GM12864 (cell line): Measurements from ENCODE around the gene ANO10.

Experiments
- DNase-seq: peaks from one replicate; pipeline ENCODE4 v3.0.0-alpha.2; 2011; ENCODE audit warnings: low read depth
- H3K4me3 ChIP-seq: 2 replicates; pipeline ENCODE4 v1.5.1; 2011; ENCODE audit warnings: mild to moderate bottlenecking, low read depth, low read length, control low read depth
- CTCF ChIP-seq: IDR thresholded peaks from 2 replicates; pipeline ENCODE4 v1.5.1; 2011; ENCODE audit warnings: low read depth, mild to moderate bottlenecking, moderate library complexity, low read length, control low read depth, inconsistent platforms; ENCODE audit errors: missing control alignments

Gene ANO10

DNA sequence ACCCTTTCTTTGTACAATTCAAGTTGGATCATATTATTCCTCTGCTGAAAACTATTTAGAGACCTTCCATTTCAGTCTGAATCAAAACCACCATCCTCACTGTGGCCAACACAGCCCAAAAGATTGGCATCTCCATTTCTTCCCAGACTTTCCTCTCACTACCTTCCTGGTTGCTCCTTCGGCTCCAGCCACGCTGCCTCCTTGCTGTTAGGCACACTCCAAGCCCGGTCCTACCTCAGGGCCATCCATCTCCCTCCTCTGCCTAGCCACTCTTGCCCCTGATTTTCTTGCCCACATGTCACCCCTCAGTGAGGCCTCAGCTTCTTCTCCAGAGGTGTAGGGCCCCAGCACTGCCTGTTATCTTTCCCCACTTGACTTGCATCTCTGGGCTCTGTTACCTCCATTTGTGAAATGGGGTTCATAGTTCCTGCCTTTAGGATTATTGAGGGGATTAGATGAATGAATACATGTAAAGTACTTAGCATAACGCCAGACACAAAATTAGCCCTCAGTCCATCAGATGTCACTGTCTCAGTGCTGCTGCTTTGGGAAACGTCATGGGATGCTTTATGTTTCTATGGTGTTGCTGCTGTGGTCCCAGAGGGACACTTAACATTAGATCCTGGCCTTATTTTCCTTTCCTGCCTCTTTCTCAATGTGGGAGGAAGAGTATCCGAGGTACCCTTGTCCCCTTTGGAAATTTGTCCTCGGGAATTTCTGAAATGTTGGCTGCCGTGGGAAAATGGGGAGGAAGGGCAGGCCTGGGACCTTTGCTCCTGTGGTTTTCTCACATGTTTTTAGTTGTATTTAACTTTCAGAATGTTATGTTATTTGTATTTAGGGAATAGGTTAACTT, 304.1 kb downstream of the ANO10 start:
- DNase-seq, result no peak
- no peak for TF ChIP-seq CTCF
- H3K4me3 ChIP-seq, result no peak overlapping the region

DNA sequence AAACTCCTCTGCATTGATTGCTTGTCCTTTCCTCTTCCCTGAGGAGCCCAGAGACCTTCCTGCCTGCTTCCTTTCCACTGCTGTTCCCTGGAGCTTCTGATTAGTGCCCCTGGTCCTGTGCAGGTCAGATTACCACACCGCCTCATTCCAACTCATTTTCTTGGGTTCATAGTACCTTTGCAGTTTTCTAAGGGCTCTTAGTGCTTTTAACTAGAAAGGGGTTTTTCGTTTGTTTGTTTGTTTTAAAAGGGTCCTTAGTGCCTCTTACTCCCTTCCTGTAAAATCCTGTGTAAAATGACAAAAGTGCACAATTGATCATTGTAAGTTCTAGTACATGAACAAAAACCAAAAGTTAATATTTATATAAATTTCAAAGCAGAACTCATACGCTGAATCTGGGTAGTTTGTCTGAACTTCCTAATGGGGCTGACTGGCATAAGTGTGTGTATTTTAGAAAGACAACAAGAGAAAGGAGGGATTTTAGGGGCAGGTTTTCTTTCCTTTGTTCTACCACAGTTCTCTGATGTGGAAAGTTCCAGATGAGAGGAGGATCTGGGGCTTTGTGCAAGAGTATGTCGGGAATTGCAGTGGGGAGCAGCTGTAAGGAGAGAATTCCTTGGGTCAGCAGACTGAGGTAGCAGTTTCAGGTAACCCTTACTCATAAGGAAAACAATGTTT, 304.9 kb downstream of the ANO10 start:
- no peak overlapping the region for H3K4me3 ChIP-seq
- TF ChIP-seq CTCF, result no peak
- DNase-seq, result no peak
